PC-3 (cell line): Measurements from ENCODE around the gene THRB.

ENCODE experiments used
- CTCF ChIP-seq: fragments of 300-600 bp; sonication (generic); conservative IDR thresholded peaks from 2 replicates; pipeline ENCODE4 v1.5.1; 2017; ENCODE audit warnings: antibody characterized with exemption, low read depth, mild to moderate bottlenecking, low read length
- EZH2 ChIP-seq: fragments of 300-600 bp; sonication (generic); IDR thresholded peaks from one replicate; pipeline ENCODE4 v1.6.1; 2017; ENCODE audit warnings: antibody characterized with exemption, mild to moderate bottlenecking, low read length; ENCODE audit not compliant: unreplicated experiment

GRCh38 chr3:24201301-24201700, 293.3 kb downstream of the THRB start:
- TF ChIP-seq EZH2 (no peak), CTCF (no peak)
